Endodermal cell (in vitro differentiated cells): ENCODE measurements around the gene PRR12. TPM values are rescaled to one million over a fixed set of nuclear protein-coding genes. Genes with fewer than 3 reads are reported as not detected.

ENCODE experiments used
- DNase-seq: peaks from one replicate; pipeline ENCODE4 v3.0.0-alpha.2; 2017
- H3K27ac ChIP-seq: 2 replicates; pipeline ENCODE4 v1.5.1; 2013; ENCODE audit warnings: mild to moderate bottlenecking, low read depth, low read length, moderate library complexity
- H3K27me3 ChIP-seq: 2 replicates; pipeline ENCODE4 v1.6.1; 2013; ENCODE audit warnings: mild to moderate bottlenecking, low read length, moderate library complexity; ENCODE audit not compliant: insufficient read depth, control insufficient read depth, poor library complexity, severe bottlenecking
- H3K36me3 ChIP-seq: 2 replicates; pipeline ENCODE4 v1.7.0; 2013; ENCODE audit warnings: mild to moderate bottlenecking, low read length, moderate library complexity; ENCODE audit not compliant: control insufficient read depth, insufficient read depth
- H3K4me1 ChIP-seq: one replicate; pipeline ENCODE4 v1.7.0; 2013; ENCODE audit warnings: low read length; ENCODE audit not compliant: control insufficient read depth, insufficient read depth
- H3K4me3 ChIP-seq: 2 replicates; pipeline ENCODE4 v1.5.1; 2013; ENCODE audit warnings: mild to moderate bottlenecking, low read length, moderate library complexity
- H3K9ac ChIP-seq: 2 replicates; pipeline ENCODE4 v1.6.1; 2013; ENCODE audit warnings: mild to moderate bottlenecking, low read length, moderate library complexity; ENCODE audit not compliant: poor library complexity, severe bottlenecking; ENCODE audit errors: extremely low read depth
- H3K9me3 ChIP-seq: 2 replicates; pipeline ENCODE4 v1.6.1; 2013; ENCODE audit warnings: mild to moderate bottlenecking, low read length, moderate library complexity; ENCODE audit not compliant: control insufficient read depth
- H3K27ac Mint-ChIP-seq: 2 replicates; pipeline ENCODE4 v1.8.0; 2020; ENCODE audit warnings: mixed read lengths
- H3K27me3 Mint-ChIP-seq: 2 replicates; pipeline ENCODE4 v1.8.0; 2021; ENCODE audit warnings: mild to moderate bottlenecking, mixed read lengths; ENCODE audit not compliant: insufficient read depth
- H3K36me3 Mint-ChIP-seq: 2 replicates; pipeline ENCODE4 v1.8.0; 2020; ENCODE audit warnings: low read depth, mixed read lengths
- H3K4me1 Mint-ChIP-seq: 2 replicates; pipeline ENCODE4 v1.8.0; 2020; ENCODE audit warnings: mixed read lengths
- H3K4me3 Mint-ChIP-seq: 2 replicates; pipeline ENCODE4 v1.8.0; 2020; ENCODE audit warnings: mild to moderate bottlenecking, moderate library complexity, mixed read lengths
- H3K9me3 Mint-ChIP-seq: 2 replicates; pipeline ENCODE4 v1.8.0; 2020; ENCODE audit warnings: mild to moderate bottlenecking, mixed read lengths
- CTCF ChIP-seq: fragments of 200-600 bp; sonication (generic); conservative IDR thresholded peaks from 2 replicates; pipeline ENCODE4 v1.5.0; 2021; ENCODE audit warnings: antibody characterized with exemption, mild to moderate bottlenecking
- WGBS, 2 experiments: methylation state at CpG; one replicate each; pipeline versions ENCODE4 v1.1.5 to v1.1.7; 2013; ENCODE audit warnings: missing lambda C conversion rate in 2 of 2, mixed read lengths in 1 of 2; ENCODE audit not compliant: insufficient coverage in 1 of 2, insufficient read length in 1 of 2; 5-methylcytosine and 5-hydroxymethylcytosine counted together
- total RNA-seq, 2 donors: library from RNA; stranded (reverse); fragmentation: NEBNext Ultra II Directional in 1 of 2; extraction: Animal tissue kit (Norgen Biotek cat#: 25700) in 1 of 2; gene quantifications; 2 replicates in 1 of 2; 3 replicates in 1 of 2; pipeline ENCODE4 v1.2.1, GENCODE V29; 2021

Gene PRR12
- total RNA-seq, 2 donors from 2014 or later = 67.6 to 69.6 TPM

DNA sequence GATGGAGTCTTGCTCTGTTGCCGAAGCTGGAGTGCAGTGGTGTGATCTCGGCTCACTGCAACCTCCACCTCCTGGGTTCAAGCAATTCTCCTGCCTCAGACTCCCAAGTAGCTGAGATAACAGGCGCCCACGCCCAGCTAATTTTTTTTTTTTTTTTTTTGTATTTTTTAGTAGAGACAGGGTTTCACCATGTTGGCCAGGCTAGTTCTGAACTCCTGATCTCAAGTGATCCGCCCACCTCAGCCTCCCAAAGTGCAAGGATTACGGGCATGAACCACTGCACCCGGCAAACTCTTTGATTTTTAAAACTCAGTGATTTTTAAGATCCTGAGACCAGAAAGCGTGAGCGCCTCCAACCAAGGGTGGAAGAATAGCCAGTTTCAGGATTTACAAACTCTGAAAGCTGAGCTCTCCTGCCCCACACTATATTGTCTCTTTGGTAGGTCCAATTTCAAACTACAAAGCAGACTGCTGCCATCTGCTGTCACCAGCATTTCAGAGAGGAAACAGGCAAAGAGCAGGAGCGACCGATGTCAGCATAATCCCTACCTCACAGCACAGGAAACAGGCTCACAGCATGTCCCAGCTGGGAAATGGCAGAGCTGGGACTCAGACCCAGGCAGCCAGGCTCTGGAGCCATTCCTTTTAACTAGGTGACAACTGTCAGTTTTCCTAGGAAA, 19.8 kb upstream of the PRR12 start:
- no peak overlapping the region for H3K4me3 ChIP-seq
- H3K9ac ChIP-seq = no peak overlapping the region
- Mint-ChIP-seq H3K36me3 (peaks cover 25% of the 10 kb centered on the region), H3K4me3 (no peak overlapping the region), H3K27me3 (no peaks in the 10 kb centered on the region), H3K9me3 (no peaks in the 10 kb centered on the region), H3K4me1 (peaks cover 11% of the 10 kb centered on the region), H3K27ac (peak overlapping the region; percentile 68)
- peaks cover 18% of the 10 kb centered on the region for H3K36me3 ChIP-seq
- peak overlapping the region; percentile 68 for H3K27ac ChIP-seq
- 74 to 76% methylated on average over 7 to 9 of the region's 11 CpGs for WGBS, 2 experiments
- no peaks in the 10 kb centered on the region for H3K27me3 ChIP-seq
- peak; percentile 76 for DNase-seq
- no peaks in the 10 kb centered on the region for H3K4me1 ChIP-seq
- H3K9me3 ChIP-seq = no peaks in the 10 kb centered on the region
- TF ChIP-seq CTCF = peak; percentile 53

- Histone ChIP-seq H3K4me3 (no peak overlapping the region), H3K9ac (no peak overlapping the region), H3K27ac (no peak overlapping the region), H3K9me3 (no peaks in the 10 kb centered on the region), H3K27me3 (no peaks in the 10 kb centered on the region), H3K36me3 (peaks cover 20% of the 10 kb centered on the region), H3K4me1 (no peaks in the 10 kb centered on the region)
- Mint-ChIP-seq H3K9me3 (no peaks in the 10 kb centered on the region), H3K27me3 (no peaks in the 10 kb centered on the region), H3K4me1 (peaks cover 11% of the 10 kb centered on the region), H3K4me3 (no peak overlapping the region), H3K36me3 (peaks cover 22% of the 10 kb centered on the region), H3K27ac (peak overlapping the region; percentile 17)
- no peak for DNase-seq
- 98 to 100% methylated on average over 4 to 7 of the region's 7 CpGs for WGBS, 2 experiments
- TF ChIP-seq CTCF = no peak
Observed at GRCh38 chr19:49573009-49573408, 18.0 kb upstream of the PRR12 start.

- peaks cover 17% of the 10 kb centered on the region for H3K36me3 ChIP-seq
- DNase-seq = no peak
- 94 to 100% methylated on average over 1 to 2 of the region's 3 CpGs for WGBS, 2 experiments
- H3K4me1 ChIP-seq = no peaks in the 10 kb centered on the region
- H3K9me3 ChIP-seq = no peaks in the 10 kb centered on the region
- H3K27ac ChIP-seq = no peak overlapping the region
- Mint-ChIP-seq H3K36me3 (peaks cover 17% of the 10 kb centered on the region), H3K27me3 (no peaks in the 10 kb centered on the region), H3K4me1 (peaks cover 11% of the 10 kb centered on the region), H3K27ac (peak overlapping the region; percentile 17), H3K4me3 (no peak overlapping the region), H3K9me3 (no peaks in the 10 kb centered on the region)
- no peak for TF ChIP-seq CTCF
- H3K27me3 ChIP-seq = no peaks in the 10 kb centered on the region
- no peak overlapping the region for H3K9ac ChIP-seq
- no peak overlapping the region for H3K4me3 ChIP-seq
Observed at GRCh38 chr19:49573425-49573824, 17.6 kb upstream of the PRR12 start.
